Measurements from ENCODE around the gene CSK. TPM values are rescaled to one million over a fixed set of nuclear protein-coding genes. Genes with fewer than 3 reads are reported as not detected.

Gene CSK
- total RNA-seq, 2 experiments from 2014 or later, result 272 to 282 TPM

DNA sequence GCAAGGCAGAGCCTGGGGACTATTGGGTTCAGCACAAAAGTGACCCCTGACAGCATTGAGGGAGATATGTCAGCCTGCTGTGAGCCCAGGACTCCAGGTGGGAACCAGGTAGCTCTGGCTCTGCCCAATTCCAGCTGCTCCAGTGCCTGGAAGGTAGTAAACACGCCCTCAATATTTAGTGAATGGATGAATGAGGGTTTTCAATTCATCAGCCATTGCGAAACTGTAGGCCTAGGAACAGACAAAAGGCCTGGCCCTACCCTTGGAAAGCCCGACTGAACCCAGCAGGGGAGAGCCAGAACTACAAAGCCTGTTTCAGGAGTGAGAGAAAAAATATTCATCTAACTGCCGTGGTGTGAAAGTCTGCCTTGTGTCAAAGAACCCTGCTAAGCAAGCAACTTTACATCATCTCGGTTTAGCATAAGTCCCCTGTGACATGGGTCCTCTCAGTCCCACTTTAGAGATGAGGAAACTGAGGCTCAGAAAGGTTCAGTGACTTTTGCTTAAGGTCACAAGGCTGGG lies 8.1 kb upstream of the CSK start:
- Mint-ChIP-seq H3K36me3 (ENCODE audit: low read depth) (peaks cover 4% of the 10 kb centered on the region), H3K4me3 (no peak overlapping the region), H3K4me1 (ENCODE audit: low read depth) (peaks cover 66% of the 10 kb centered on the region), H3K9me3 (no peaks in the 10 kb centered on the region), H3K27ac (peak overlapping the region; percentile 86), H3K27me3 (ENCODE audit: low read depth) (no peaks in the 10 kb centered on the region)
- intact Hi-C loops (cut with micrococcal nuclease), result no loop called here
- CTCF ChIA-PET, result interaction anchor here (0.7 to 26.8 kb wide), 7 partner anchors 18 to 138 kb away, joined by 3 to 1193 read pairs (median 13); partner anchors contain the start of genes CSK and ULK3
- DNase-seq, result peak; percentile 62

DNA sequence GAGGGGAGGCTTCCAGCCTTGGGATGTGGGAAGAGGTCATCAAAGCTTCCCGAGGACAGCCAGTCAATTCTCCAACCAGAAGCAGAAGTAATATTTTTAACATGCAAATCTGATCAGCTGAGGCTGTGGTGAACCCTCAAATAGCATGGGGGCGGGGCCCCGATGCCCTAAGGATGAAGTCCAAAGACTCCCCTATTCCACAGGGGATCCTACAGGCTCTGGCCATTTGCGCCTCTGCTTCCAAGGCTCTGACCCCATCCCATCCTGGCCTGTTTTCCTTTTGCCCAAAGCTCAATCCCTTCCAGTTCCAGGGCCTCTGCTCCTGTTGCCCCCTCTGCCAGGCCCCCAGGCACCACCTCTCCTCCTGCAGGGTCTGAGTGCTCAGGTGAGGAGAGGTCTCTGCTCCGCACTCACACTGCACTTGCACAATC lies 6.7 kb upstream of the CSK start:
- Mint-ChIP-seq H3K4me3 (no peak overlapping the region), H3K27ac (peak overlapping the region; percentile 96), H3K27me3 (ENCODE audit: low read depth) (no peaks in the 10 kb centered on the region), H3K9me3 (no peaks in the 10 kb centered on the region), H3K36me3 (ENCODE audit: low read depth) (peaks cover 5% of the 10 kb centered on the region), H3K4me1 (ENCODE audit: low read depth) (peaks cover 79% of the 10 kb centered on the region)
- no peak for DNase-seq
- CTCF ChIA-PET, result interaction anchor here (1.3 to 26.8 kb wide), 2 partner anchors 12 to 16 kb away, joined by 3 to 1193 read pairs; partner anchors contain the start of gene CSK
- intact Hi-C loops (cut with micrococcal nuclease), result no loop called here

DNA sequence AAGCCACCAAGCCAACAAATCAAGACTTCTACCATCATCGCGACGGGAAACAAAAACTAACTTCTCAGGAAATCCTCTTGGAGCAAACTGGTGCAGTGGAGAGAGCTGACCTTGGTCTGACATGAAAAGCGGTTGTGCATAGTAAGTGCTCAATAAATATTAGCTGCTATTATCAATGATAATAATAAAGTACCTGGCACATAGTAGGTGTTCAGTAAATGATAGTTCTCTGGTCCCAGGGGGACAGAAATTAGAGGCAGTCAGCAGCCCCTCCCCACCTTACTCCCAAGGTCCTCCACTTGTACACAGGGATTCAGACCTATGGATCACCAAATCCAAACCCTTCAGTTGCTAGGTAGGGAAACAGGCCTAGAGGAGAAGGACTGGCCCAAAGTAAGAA lies 6.0 kb upstream of the CSK start:
- intact Hi-C loops (cut with micrococcal nuclease), result loop anchor here (2.0 kb wide), 2 partner anchors 163 to 393 kb away; partner anchors contain the start of gene COX5A
- Mint-ChIP-seq H3K27me3 (ENCODE audit: low read depth) (no peaks in the 10 kb centered on the region), H3K36me3 (ENCODE audit: low read depth) (peaks cover 9% of the 10 kb centered on the region), H3K4me3 (peak overlapping the region; percentile 5), H3K4me1 (ENCODE audit: low read depth) (peaks cover 82% of the 10 kb centered on the region), H3K9me3 (no peaks in the 10 kb centered on the region), H3K27ac (peak overlapping the region; percentile 96)
- DNase-seq, result no peak
- CTCF ChIA-PET, result interaction anchor here (1.3 to 26.8 kb wide), 2 partner anchors 13 to 16 kb away, joined by 3 to 1193 read pairs; partner anchors contain the start of gene CSK

DNA sequence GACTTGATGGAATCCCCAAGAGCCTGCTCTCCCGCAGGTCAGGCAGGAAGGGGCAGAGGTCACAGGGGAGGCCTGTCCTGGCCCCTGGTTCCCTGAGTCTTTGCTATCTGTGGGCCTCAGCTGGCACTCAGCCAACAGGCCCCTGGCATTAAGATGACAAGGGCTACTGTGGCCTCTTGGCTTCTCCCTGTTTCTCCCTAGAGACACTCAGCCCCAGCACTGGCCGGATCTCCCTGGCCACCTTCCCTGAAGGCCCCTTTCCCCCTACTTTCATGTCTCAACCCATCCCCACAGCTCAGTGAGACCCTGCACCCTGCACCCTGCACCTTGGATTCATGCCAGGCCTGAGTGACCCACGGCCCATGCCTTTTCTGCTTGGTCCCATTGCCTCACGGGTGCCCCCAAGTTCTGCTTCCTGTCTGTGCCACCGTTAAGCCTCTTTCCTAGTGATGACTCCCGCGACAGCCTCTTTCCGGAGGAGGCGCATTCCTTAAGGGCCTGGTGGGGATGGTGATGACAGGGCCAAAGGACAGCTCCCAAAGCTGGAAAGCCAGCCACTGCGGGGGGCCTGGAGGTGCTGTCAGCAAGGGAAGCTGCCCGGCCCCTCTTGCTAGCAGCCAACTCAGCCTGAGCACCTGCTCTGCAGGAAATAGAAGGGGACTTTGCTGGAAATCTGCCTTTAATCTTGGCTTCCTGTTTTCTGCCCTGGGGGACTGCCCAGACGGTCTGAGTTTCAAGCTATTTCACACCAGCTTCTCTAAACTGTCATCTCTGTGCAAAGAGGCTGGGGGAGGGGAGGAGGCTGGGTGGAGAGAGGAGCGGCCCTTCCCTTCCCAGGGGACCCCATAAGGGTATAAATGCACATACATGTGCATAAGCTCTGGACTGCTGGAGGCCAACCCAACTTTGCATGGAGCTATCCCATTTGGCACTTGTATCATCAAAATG lies 4.8 kb upstream of the CSK start:
- CTCF ChIA-PET, result interaction anchor here (0.6 to 29.5 kb wide), 11 partner anchors 1 to 231 kb away, joined by 3 to 1193 read pairs (median 6); partner anchors contain the start of gene CSK
- peak; percentile 90 for DNase-seq
- H3K36me3 Mint-ChIP-seq (ENCODE audit: low read depth), result peaks cover 12% of the 10 kb centered on the region
- peak overlapping the region; percentile 96 for H3K27ac Mint-ChIP-seq
- no peaks in the 10 kb centered on the region for H3K9me3 Mint-ChIP-seq
- no peaks in the 10 kb centered on the region for H3K27me3 Mint-ChIP-seq (ENCODE audit: low read depth)
- intact Hi-C loops (cut with micrococcal nuclease), result loop anchor here (1.0 to 2.0 kb wide), 3 partner anchors 11 to 394 kb away; partner anchors contain the start of gene COX5A
- H3K4me3 Mint-ChIP-seq, result peak overlapping the region; percentile 90
- peaks cover 75% of the 10 kb centered on the region for H3K4me1 Mint-ChIP-seq (ENCODE audit: low read depth)

- Mint-ChIP-seq H3K9me3 (no peaks in the 10 kb centered on the region), H3K36me3 (ENCODE audit: low read depth) (peaks cover 17% of the 10 kb centered on the region), H3K4me3 (peak overlapping the region; percentile 90), H3K4me1 (ENCODE audit: low read depth) (peaks cover 72% of the 10 kb centered on the region), H3K27ac (peak overlapping the region; percentile 96), H3K27me3 (ENCODE audit: low read depth) (no peaks in the 10 kb centered on the region)
- DNase-seq, result peak; percentile 19
- intact Hi-C loops (cut with micrococcal nuclease), result loop anchor here (1.0 to 2.0 kb wide), 3 partner anchors 10 to 395 kb away; partner anchors contain the start of gene COX5A
- CTCF ChIA-PET, result interaction anchor here (0.7 to 29.5 kb wide), 11 partner anchors 1 to 161 kb away, joined by 3 to 1193 read pairs (median 6); partner anchors contain the start of gene CSK
Measured at GRCh38 chr15:74777769-74778598, 3.9 kb upstream of the CSK start.

DNA sequence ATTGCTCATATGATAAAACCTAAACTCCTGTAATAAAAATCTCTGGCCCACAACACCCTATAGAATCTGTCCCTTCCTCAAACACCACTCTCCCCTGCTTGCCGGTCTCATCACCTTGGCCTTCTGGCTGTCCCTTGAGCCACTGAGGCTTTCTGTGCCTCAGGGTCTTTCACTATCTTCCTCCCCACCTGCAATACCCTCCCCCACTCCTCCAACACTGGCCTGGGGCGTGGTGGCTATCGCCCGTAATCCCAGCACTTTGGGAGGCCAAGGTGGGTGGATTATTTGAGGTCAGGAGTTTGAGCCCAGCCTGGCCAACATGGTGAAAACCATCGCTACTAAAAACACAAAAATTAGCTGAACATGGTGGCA lies 3.3 kb upstream of the CSK start:
- intact Hi-C loops (cut with micrococcal nuclease), result no loop called here
- no peaks in the 10 kb centered on the region for H3K27me3 Mint-ChIP-seq (ENCODE audit: low read depth)

GRCh38 chr15:74779162-74779648 lies 2.7 kb upstream of the CSK start:
- Mint-ChIP-seq H3K4me3 (peak overlapping the region; percentile 84), H3K9me3 (no peaks in the 10 kb centered on the region), H3K4me1 (ENCODE audit: low read depth) (peaks cover 63% of the 10 kb centered on the region), H3K36me3 (ENCODE audit: low read depth) (peaks cover 28% of the 10 kb centered on the region), H3K27ac (peak overlapping the region; percentile 96), H3K27me3 (ENCODE audit: low read depth) (no peaks in the 10 kb centered on the region)
- CTCF ChIA-PET, result interaction anchor here (0.6 to 29.5 kb wide), 11 partner anchors 1 to 233 kb away, joined by 3 to 1193 read pairs (median 5); partner anchors contain the start of gene CSK
- DNase-seq, result no peak
- intact Hi-C loops (cut with micrococcal nuclease), result no loop called here

More for the DNA sequence above, 3.3 kb upstream of the CSK start:
- CTCF ChIA-PET, result interaction anchor here (0.7 to 29.5 kb wide), 11 partner anchors 0 to 172 kb away, joined by 3 to 1193 read pairs (median 5); partner anchors contain the start of gene CSK
- Mint-ChIP-seq H3K4me1 (ENCODE audit: low read depth) (peaks cover 69% of the 10 kb centered on the region), H3K36me3 (ENCODE audit: low read depth) (peaks cover 23% of the 10 kb centered on the region), H3K4me3 (no peak overlapping the region), H3K9me3 (no peaks in the 10 kb centered on the region), H3K27ac (peak overlapping the region; percentile 96)
- DNase-seq, result no peak

DNA sequence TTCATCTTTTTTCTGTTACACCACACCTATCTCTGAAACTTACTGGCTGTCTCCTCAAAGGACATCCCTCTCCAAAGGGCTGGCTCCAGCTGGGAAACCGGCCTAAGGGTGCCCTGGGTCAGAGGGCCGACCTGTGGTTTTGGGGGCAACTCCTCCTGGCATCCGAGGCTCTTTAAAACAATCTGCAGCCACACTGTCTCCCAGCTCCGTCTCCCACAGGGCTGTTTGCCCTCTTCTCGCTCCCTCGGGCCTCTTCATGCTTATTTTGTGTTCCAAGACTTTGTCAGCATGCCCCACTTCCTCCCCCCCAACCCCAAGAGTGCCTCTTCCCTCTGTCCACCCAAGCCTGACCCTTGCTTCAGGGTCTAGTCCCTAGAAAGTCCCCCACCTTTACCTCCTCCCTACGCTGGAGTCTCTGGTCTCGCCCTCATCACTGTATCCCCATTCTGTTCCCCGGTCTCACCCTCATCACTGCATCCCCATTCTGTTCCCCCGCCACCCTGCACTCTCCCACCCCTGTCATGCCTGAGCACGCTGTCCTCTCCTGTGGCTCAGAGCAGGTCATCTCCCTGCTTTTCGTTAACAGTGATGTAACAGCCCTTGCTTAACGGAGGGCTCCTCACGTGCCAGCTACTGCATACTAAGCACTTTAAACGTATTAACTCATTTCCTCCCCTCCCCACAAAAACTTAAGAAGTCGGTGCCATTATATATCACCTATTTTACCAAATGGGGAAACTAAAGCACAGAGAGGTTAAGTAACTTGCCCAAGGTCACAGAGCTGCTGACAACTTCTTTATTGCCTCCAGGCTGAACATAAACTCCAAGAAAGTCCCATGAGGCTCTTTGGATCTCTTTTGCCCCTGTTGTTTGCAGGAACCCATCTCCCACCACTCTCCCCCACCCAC lies 1.1 kb upstream of the CSK start:
- Mint-ChIP-seq H3K27ac (peak overlapping the region; percentile 96), H3K36me3 (ENCODE audit: low read depth) (peaks cover 44% of the 10 kb centered on the region), H3K4me1 (ENCODE audit: low read depth) (peaks cover 53% of the 10 kb centered on the region), H3K27me3 (ENCODE audit: low read depth) (no peaks in the 10 kb centered on the region), H3K4me3 (peak overlapping the region; percentile 84), H3K9me3 (no peaks in the 10 kb centered on the region)
- CTCF ChIA-PET, result interaction anchor here (0.6 to 29.5 kb wide), 12 partner anchors 2 to 371 kb away, joined by 3 to 1193 read pairs (median 4); partner anchors contain the start of genes CSK and ULK3
- intact Hi-C loops (cut with micrococcal nuclease), result loop anchor here (1.0 to 10.0 kb wide), 3 partner anchors 20 to 844 kb away; partner anchors contain the start of genes SNUPN and ULK3
- peak; percentile 78 for DNase-seq

GRCh38 chr15:74782259-74783071 lies 585 bp downstream of the CSK start:
- DNase-seq, result peak; percentile 68
- Mint-ChIP-seq H3K27ac (peak overlapping the region; percentile 99), H3K4me3 (peak overlapping the region; percentile 93), H3K27me3 (ENCODE audit: low read depth) (no peaks in the 10 kb centered on the region), H3K9me3 (no peaks in the 10 kb centered on the region), H3K36me3 (ENCODE audit: low read depth) (peaks cover 49% of the 10 kb centered on the region), H3K4me1 (ENCODE audit: low read depth) (peaks cover 43% of the 10 kb centered on the region)
- CTCF ChIA-PET, result interaction anchor here (0.6 to 29.5 kb wide), 5 partner anchors 4 to 311 kb away, joined by 3 to 1193 read pairs (median 3); partner anchors contain the start of gene CSK
- intact Hi-C loops (cut with micrococcal nuclease), result loop anchor here (10.0 kb wide), 1 partner anchor 842 kb away; the partner anchor contains the start of gene SNUPN
